ENCODE data around the gene SAP30BP.

GRCh38 chr17:75622771-75623273 is 44.3 kb upstream of the SAP30BP start:
- TF ChIP-seq CTCF (IDR thresholded peaks at IDR 0.05; ENCODE audit: insufficient read depth, low read length, poor library complexity, severe bottlenecking): no peak
- no peak for TF ChIP-seq EZH2phosphoT487 (conservative IDR thresholded peaks at IDR 0.05; ENCODE audit: low read length)

Data from SU-DHL-6 (cell line).